ENCODE data around the gene ANO2. TPM values are rescaled to one million over a fixed set of nuclear protein-coding genes. Genes with fewer than 3 reads are reported as not detected.
A peak's percentile ranks its signal among the peaks of the same experiment; 100 is the strongest.
"Not testable (repeated sequence)": the region's sequence is repeated elsewhere in the genome, so short reads cannot be mapped to it uniquely, and the experiment has no call there.

The ANO2 gene
- total RNA-seq, 1 experiment from 2014 or later = 2.3 TPM

- H3K9me3 ChIP-seq (replicated peaks) = no peaks in the 10 kb centered on the region
- no peak overlapping the region for H3K27ac ChIP-seq
- no peaks in the 10 kb centered on the region for H3K4me1 ChIP-seq
- H3K36me3 ChIP-seq = no peaks in the 10 kb centered on the region
- no peaks in the 10 kb centered on the region for H3K27me3 ChIP-seq
- H3K4me3 ChIP-seq = no peak overlapping the region
- DNase-seq = no peak
Measured at GRCh38 chr12:5900076-5900475, 45.0 kb downstream of the ANO2 start.

DNA sequence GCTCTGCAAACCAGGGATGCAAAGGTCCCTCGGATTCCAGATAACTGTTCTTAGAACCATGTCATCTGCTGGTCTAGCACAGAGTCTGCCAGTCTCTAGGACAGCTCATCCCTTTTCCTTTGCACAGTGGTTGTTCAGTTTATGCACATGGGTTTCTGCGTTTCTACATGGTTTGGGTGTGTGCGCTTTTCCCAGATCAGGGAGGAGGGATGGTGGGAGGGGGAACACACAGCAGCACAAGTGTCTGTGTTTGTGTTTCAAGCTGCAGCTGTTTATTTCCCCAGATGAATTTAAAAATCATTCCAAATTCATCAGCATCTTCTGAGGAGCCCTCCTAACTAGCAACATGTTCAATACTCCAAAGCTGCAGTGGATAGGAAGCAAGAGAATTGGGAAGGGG lies 45.4 kb downstream of the ANO2 start:
- H3K27ac ChIP-seq = no peak overlapping the region
- no peaks in the 10 kb centered on the region for H3K27me3 ChIP-seq
- no peaks in the 10 kb centered on the region for H3K4me1 ChIP-seq
- no peaks in the 10 kb centered on the region for H3K9me3 ChIP-seq (replicated peaks)
- DNase-seq = no peak
- no peaks in the 10 kb centered on the region for H3K36me3 ChIP-seq
- no peak overlapping the region for H3K4me3 ChIP-seq

- Histone ChIP-seq H3K27ac (no peak overlapping the region), H3K4me3 (no peak overlapping the region)
- DNase-seq = no peak
Measured at GRCh38 chr12:5898874-5899273, 46.2 kb downstream of the ANO2 start.

GRCh38 chr12:5889381-5890047 lies 55.5 kb downstream of the ANO2 start:
- Histone ChIP-seq H3K36me3 (no peaks in the 10 kb centered on the region), H3K4me1 (no peaks in the 10 kb centered on the region), H3K4me3 (no peak overlapping the region), H3K9me3 (replicated peaks) (no peaks in the 10 kb centered on the region), H3K27ac (no peak overlapping the region), H3K27me3 (no peaks in the 10 kb centered on the region)
- peak; percentile 20 to 45 for DNase-seq

More at GRCh38 chr12:5898874-5899273, 46.2 kb downstream of the ANO2 start:
- no peaks in the 10 kb centered on the region for H3K4me1 ChIP-seq
- no peaks in the 10 kb centered on the region for H3K36me3 ChIP-seq
- no peaks in the 10 kb centered on the region for H3K27me3 ChIP-seq
- H3K9me3 ChIP-seq (replicated peaks) = no peaks in the 10 kb centered on the region

DNA sequence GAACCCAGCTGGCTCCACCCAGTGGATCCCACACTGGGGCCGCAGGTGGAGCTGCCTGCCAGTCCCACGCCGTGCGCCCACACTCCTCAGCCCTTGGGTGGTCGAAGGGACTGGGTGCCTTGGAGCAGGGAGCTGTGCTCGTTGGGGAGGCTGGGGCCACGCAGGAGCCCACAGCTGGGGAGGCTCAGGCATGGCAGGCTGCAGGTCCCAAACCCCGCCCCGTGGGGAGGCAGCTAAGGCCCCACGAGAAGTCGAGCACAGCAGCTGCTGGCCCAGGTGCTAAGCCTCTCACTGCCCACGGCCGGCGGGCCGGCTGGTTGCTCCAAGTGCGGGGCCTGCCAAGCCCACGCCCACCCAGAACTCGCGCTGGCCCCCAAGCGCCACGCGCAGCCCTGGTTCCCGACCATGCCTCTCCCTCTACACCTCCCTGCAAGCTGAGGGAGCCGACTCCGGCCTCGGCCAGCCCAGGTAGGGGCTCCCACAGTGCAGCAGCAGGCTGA lies 56.2 kb downstream of the ANO2 start:
- Histone ChIP-seq H3K9me3 (replicated peaks) (no peaks in the 10 kb centered on the region), H3K4me1 (no peaks in the 10 kb centered on the region), H3K27me3 (no peaks in the 10 kb centered on the region), H3K27ac (no peak overlapping the region), H3K36me3 (no peaks in the 10 kb centered on the region), H3K4me3 (no peak overlapping the region)
- DNase-seq = no peak

- H3K27me3 ChIP-seq; H3K4me1 ChIP-seq; DNase-seq; H3K36me3 ChIP-seq; H3K9me3 ChIP-seq (replicated peaks); H3K4me3 ChIP-seq; H3K27ac ChIP-seq: not testable (repeated sequence)
Measured at GRCh38 chr12:5887819-5888218, 57.2 kb downstream of the ANO2 start.

DNA sequence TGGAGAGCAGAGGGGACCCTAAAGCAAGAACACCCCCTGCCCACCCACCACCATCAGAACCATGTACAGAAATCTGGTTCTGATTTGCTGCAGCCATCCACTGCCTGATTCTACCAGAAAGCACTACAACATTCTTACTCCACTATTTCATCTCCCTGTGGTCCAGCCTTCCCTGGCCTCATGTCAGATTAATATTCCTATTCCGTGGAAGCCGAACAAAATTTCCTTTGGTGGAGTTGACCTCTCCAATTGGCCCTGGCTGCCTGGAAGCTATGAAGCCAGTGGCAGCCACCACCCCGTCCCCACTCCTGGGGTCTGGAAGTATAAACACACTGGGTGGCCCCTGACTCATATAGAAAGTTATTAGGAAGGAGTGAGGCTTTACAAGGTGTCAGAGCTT lies 60.2 kb downstream of the ANO2 start:
- Histone ChIP-seq H3K27me3 (no peaks in the 10 kb centered on the region), H3K36me3 (no peaks in the 10 kb centered on the region), H3K4me3 (no peak overlapping the region), H3K27ac (no peak overlapping the region), H3K4me1 (no peaks in the 10 kb centered on the region), H3K9me3 (replicated peaks) (no peaks in the 10 kb centered on the region)
- DNase-seq = no peak

DNA sequence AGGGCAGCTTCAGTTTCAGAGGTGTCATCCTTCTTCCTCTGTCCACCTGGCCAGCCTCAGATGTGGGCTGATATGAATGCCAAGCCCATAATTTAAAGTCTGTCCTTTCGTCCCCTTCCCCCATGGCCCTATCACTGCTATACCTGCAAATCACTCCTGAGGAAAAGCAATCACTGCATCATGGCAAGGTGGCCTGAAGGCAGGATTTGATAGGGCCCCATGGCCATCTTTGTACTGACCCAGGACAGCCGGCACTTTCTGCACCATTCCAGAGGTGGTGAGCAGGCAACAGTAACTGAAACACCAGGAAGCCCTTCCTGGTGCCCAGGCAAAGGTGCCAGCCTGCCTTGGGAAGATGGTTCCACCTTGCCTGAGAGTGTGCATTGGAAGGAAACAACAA lies 60.8 kb downstream of the ANO2 start:
- H3K4me1 ChIP-seq = no peaks in the 10 kb centered on the region
- H3K4me3 ChIP-seq = no peak overlapping the region
- DNase-seq = no peak
- no peaks in the 10 kb centered on the region for H3K36me3 ChIP-seq
- no peaks in the 10 kb centered on the region for H3K9me3 ChIP-seq (replicated peaks)
- no peaks in the 10 kb centered on the region for H3K27me3 ChIP-seq
- no peak overlapping the region for H3K27ac ChIP-seq

- H3K4me3 ChIP-seq = no peak overlapping the region
- no peaks in the 10 kb centered on the region for H3K27me3 ChIP-seq
- DNase-seq = no peak
- H3K9me3 ChIP-seq (replicated peaks) = no peaks in the 10 kb centered on the region
- no peak overlapping the region for H3K27ac ChIP-seq
- no peaks in the 10 kb centered on the region for H3K4me1 ChIP-seq
- no peaks in the 10 kb centered on the region for H3K36me3 ChIP-seq
Measured at GRCh38 chr12:5882511-5883190, 62.4 kb downstream of the ANO2 start.

DNA sequence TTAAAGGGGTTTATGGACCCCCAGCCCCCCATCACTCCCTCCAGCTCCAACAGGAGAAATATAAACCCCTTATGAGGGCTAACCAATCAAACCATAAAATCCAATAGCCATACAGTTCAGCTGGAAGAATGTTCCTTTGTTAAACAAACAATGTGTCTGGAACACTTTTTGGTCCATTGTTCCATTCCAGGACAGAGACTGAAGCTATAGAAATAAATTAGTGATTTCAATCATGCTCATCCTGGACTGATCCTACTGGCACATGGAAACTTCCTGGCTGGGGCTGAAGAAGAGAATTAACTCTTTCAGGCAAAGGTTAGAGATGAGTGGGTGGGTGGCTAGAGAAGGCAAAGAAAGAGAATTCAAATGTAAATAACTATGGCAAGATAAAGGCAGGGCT lies 63.4 kb downstream of the ANO2 start:
- Histone ChIP-seq H3K4me1 (no peaks in the 10 kb centered on the region), H3K27ac (no peak overlapping the region), H3K27me3 (no peaks in the 10 kb centered on the region), H3K4me3 (no peak overlapping the region), H3K36me3 (no peaks in the 10 kb centered on the region), H3K9me3 (replicated peaks) (no peaks in the 10 kb centered on the region)
- no peak for DNase-seq

DNA sequence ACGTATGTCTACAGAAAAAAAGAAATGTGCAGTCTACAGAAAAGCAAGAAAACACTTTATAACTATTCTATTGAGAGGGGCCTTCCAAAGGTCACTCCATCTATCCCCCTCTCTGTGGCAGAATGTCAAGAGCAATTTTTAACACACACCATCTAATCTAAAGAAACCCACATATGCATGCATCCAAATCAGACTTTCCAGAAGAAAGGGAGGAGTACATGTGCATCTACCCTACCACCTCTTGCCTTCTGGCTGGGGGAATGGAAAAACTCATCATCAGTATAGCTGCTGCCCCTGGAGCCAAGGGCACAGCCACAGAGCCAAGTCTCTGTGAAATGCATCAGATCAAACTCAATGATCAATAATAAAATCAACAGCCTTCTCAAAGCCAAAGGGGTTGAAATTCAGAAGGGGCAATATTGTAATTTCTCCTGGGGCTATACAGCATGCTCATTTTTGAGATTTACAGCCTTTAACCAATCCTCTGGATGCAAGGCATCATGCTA lies 63.9 kb downstream of the ANO2 start:
- Histone ChIP-seq H3K9me3 (replicated peaks) (no peaks in the 10 kb centered on the region), H3K27me3 (no peaks in the 10 kb centered on the region), H3K27ac (no peak overlapping the region), H3K4me1 (no peaks in the 10 kb centered on the region), H3K4me3 (no peak overlapping the region), H3K36me3 (no peaks in the 10 kb centered on the region)
- no peak for DNase-seq

- H3K27me3 ChIP-seq = no peaks in the 10 kb centered on the region
- no peaks in the 10 kb centered on the region for H3K9me3 ChIP-seq (replicated peaks)
Measured at GRCh38 chr12:5875851-5876250, 69.2 kb downstream of the ANO2 start.

GRCh38 chr12:5874514-5874913 lies 70.5 kb downstream of the ANO2 start:
- Histone ChIP-seq H3K27me3 (no peaks in the 10 kb centered on the region), H3K4me3 (no peak overlapping the region), H3K36me3 (no peaks in the 10 kb centered on the region), H3K27ac (no peak overlapping the region), H3K4me1 (no peaks in the 10 kb centered on the region), H3K9me3 (replicated peaks) (no peaks in the 10 kb centered on the region)
- DNase-seq = no peak

More at GRCh38 chr12:5875851-5876250, 69.2 kb downstream of the ANO2 start:
- Histone ChIP-seq H3K27ac (no peak overlapping the region), H3K4me1 (no peaks in the 10 kb centered on the region), H3K36me3 (no peaks in the 10 kb centered on the region), H3K4me3 (no peak overlapping the region)
- no peak for DNase-seq

GRCh38 chr12:5873281-5873919 lies 71.7 kb downstream of the ANO2 start:
- H3K27ac ChIP-seq = no peak overlapping the region
- no peak overlapping the region for H3K4me3 ChIP-seq
- no peaks in the 10 kb centered on the region for H3K9me3 ChIP-seq (replicated peaks)
- H3K4me1 ChIP-seq = no peaks in the 10 kb centered on the region
- no peak for DNase-seq
- no peaks in the 10 kb centered on the region for H3K27me3 ChIP-seq
- H3K36me3 ChIP-seq = no peaks in the 10 kb centered on the region

GRCh38 chr12:5872745-5873144 lies 72.3 kb downstream of the ANO2 start:
- DNase-seq = peak in 1 of 2 experiments; percentile 30
- Histone ChIP-seq H3K27ac (no peak overlapping the region), H3K9me3 (replicated peaks) (no peaks in the 10 kb centered on the region), H3K4me3 (no peak overlapping the region), H3K27me3 (no peaks in the 10 kb centered on the region), H3K4me1 (no peaks in the 10 kb centered on the region), H3K36me3 (no peaks in the 10 kb centered on the region)

Measured in SJCRH30 (cell line).